AML-193 (cell line): Measurements from ENCODE around the gene SOAT2.
"Not testable (repeated sequence)": the region's sequence is repeated elsewhere in the genome, so short reads cannot be mapped to it uniquely, and the experiment has no call there.

ENCODE experiments used
- DNase-seq, 2 experiments: peaks; one replicate each; lab custom pipeline; 2025; lab: John Stamatoyannopoulos, UW

Gene SOAT2

DNA sequence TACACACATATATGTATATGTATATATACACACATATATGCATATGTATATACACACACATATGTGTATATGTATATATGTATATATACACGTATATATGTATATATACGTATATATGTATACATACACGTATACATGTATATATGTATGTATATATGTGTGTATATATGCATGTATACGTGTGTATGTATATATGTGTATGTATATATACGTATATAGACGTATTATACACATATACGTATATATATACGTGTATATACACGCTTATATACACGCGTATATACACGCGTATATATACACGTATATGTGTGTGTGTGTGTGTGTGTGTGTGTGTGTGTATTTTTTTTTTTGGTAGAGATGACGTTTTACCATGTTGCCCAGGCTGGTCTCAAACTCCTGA lies 44.4 kb downstream of the SOAT2 start:
- DNase-seq = no peak

DNA sequence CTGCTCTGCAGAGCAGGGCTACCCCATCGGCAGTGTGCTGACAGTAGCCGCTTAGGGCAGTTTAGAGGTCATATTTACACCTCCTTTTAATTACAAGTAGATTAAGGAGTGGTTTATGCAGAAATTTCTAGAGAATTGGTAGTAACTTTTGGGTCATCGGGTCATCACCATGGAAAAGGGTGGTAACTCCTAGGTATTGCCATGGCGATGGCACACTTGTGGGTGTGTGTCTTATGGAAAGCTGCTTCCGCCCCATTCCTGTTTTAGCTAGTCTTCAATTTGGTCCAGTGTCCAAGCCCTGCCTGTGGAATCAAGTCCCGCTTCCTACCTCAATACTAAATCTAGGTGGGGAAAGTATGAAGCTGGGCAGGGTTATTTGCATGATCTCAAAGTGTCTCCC lies 47.8 kb downstream of the SOAT2 start:
- DNase-seq = no peak

DNA sequence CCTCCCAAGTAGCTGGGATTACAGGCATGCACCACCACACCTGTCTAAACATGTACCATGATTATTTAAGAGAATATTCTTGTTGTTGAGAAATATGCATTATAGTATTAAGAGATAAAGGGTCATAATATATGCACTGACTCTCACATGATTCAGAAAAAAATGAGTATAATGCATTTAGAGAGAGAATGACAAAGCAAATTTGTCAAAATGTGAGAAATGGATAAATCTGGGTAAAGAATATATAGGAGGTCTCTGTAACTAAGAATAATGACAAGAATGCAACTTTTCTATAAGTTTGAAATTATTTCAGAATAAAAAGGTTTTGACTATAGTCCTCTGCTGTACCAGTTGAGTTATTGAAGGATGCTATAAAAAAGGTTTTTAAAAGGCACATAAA lies 49.1 kb downstream of the SOAT2 start:
- DNase-seq = no peak

DNA sequence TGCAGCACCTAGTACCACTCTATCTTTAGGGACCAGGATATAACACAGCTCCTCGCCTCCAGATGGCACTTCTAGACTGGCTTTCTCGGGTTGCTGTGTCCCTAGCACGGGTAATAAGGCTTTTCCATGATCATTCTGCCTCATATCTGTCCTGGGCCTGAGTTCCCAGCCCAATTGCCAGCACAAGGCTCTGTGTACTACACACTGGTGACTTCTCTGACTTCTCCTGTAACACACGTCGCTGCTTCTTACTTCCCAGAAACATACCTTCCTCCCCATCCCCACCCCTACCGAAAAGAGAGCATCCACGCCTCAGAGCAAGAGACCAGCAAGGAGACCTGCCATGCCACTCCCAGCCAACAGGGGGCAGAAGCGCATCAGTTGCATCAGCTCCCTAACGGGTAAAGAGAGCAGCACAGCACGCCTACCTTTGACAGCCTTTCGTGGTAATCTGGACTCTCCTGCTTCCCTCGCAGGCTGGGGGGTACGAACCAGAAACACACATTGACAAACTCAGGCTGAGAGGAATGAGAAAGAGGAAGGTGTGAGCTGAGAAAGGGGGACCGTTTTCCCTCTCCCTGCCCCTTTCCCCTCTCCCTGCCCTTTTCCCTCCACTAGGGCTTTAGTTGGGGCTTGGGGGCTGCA lies 56.0 kb downstream of the SOAT2 start:
- peak; percentile 59 to 78 for DNase-seq

DNA sequence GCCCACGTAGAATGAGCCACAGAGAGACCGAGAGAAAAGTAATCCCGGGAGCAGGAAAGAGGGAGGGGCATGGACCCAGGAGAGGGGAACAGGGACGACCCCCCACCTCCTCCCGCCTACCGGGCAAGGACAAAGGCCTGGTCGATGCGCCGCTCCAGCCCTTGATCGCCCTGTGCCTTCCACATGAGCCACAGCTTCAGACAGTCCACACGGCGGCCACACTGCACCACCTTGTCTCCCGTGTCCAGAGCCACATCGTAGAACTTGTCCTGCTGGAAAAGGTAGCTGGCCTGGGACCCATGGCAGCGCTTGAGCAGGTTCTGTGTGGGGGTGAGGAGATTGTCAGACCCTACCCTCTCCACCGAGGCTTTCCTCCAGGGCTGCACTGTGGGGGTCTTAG lies 56.7 kb downstream of the SOAT2 start:
- no peak for DNase-seq

DNA sequence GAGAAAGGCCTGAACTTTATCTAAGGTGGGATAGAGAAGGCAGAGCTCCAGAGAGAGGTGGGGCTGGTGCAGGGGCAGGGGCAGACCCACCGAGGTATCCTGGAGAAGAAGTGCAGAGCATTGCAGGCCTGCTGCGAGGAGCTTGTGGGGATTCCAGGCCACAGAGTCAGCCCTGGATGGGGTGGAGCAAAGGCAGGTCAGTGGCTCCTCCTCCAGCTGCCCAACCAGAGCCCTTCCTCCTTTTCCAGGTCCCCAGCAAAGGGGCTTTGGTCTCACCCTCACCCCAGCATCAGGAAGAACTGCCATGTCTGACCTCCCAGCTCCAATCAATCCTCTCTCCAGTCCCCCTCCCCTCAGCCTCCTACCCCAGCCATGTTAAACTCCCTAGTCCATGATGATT lies 57.4 kb downstream of the SOAT2 start:
- DNase-seq = no peak

DNA sequence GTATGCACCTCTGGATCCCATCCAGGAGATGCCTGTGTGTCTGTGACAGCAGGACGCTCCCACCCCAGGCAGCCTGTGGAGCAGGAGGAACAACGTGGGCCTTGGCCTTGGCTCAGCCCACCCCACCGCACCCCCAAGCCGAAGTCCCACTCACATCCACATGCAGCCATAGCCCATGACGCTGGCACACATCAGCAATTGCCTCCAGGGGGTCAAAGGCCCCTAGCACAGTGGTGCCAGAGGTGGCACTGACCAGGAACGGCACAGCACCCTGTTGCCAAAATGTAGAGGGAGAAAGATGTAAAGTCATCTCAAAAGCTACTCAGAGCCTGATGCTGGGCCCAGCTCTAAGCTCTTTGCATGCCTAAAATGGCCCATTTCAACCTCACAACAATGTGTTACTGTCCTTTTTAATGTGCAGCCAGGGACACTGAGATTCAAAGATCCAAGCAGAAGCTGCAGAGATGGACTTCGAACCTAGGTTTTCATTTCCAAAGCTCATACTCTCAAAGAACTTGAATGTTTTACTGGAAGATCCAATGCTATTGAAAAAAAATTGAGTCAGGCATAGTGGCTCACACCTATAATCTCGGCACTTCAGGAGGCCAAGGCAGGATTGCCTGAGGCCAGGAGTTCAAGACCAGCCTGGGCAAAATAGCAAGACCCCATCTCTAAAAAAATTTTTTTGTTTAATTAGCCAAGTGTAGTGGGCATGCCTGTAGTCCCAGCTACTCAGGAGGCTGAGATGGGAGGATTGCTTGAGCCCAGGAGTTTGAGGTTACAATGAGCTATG lies 58.0 kb downstream of the SOAT2 start:
- no peak for DNase-seq

DNA sequence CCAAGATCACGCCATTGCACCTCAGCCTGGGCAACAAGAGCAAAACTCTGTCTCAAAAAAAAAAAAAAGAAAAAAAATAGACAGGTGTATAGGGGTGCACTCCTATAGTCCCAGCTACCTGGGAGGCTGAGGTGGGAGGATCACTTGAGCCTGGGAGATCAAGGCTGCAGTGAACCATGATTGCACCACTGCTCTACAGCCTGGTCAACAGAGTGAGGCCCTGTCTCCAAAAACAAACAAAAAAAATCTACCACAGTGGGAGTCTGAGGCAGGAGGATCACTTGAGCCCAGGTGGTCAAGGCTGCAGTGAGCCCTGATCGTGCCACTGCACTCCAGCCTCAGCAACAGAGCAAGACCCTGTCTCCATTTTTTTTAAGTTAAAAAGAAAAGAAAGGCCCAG lies 59.7 kb downstream of the SOAT2 start:
- DNase-seq = not testable (repeated sequence)

DNA sequence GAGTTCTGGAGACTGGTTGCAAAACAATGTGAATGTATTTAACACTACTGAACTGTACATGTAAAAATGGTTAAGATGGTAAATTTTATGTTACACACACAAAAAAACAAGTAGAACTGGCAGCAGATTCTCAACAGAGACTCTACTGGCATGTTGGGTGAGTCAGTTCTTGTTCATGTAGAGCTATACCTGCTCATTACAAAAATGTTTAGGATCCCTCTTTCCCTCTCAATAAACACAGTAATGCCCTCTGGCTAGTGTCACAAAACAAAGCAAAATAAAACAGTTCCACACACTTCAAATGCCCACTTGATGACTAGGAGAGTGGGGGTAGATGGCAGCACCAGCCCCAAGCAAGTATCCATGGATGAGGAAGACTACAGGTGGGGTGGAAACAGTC lies 63.6 kb downstream of the SOAT2 start:
- DNase-seq = no peak

DNA sequence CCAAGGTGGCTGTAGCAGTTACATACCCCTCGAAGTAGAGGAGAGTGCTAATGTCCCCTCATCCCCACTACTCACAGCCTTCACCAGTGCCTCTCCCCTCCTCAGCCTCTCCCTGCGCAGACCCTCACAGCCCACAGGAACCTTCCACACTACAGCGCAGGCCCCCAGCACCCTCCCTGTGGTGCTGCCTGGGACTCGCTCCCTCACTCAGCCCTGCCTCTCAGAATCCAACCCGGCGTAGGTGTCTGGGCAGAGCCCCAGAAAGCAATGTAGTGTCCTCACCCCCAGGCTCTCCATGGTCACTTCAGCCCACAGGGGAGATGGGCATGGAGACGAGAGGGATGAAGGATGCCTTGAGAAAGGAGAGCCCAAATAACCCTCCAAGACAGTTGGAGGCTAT lies 66.4 kb downstream of the SOAT2 start:
- DNase-seq = no peak

DNA sequence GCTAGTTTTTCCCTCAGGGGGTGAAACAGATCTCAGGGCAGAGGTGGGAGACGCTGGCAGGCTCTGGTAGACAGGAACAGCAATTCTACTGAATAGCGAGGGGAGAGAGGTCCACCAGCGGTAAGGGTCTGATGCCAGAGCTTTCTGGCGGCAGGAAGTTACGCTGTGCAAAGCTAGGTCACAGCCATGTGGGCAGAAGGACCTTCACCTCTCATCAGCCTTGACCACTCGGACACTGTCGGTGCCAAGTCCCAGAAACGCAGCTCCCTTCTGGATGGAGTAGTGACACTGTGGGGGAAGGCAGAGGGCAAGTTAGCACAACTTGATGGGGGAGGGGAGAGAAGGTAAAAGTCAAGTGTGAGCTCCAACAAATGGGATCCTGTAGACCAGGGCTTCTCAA lies 66.9 kb downstream of the SOAT2 start:
- no peak for DNase-seq

DNA sequence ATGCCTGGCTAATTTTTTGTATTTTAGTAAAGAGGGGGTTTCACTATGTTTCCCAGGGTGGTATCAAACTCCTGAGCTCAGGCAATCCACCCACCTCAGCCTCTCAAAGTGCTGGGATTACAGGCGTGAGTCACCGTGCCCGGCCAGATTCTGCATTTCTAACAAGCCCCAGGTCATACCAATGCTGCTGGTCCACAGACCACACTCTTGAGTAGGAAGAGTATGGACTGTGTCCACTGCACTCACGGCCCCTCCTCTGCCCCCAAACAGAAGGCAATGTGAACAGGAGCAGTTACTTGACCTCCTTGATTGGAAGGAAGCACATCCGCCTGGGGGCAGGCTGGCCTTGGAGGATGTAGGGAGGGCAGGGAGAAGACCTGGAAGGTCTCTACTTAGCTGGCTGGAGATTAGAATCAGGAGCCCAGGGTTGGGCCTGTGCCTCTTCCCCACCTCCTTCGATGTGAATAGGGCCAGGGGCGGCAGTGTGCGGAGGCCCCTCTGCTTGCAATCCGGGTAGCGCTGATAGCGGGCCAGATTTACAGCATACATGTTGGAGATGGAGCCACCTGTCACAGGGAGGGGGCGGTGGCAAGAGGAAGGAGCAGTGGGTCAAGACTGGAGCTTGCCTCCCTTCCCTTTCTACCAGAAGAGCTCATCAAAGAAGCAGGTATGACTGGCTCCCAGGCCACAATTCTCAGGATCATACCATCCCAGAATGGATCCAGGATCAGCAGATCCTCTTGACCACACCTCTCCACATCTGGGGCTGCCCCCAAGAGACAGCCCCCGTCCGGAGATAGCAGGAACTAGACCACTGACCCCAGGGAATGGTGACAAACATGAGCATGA lies 67.8 kb downstream of the SOAT2 start:
- no peak for DNase-seq

DNA sequence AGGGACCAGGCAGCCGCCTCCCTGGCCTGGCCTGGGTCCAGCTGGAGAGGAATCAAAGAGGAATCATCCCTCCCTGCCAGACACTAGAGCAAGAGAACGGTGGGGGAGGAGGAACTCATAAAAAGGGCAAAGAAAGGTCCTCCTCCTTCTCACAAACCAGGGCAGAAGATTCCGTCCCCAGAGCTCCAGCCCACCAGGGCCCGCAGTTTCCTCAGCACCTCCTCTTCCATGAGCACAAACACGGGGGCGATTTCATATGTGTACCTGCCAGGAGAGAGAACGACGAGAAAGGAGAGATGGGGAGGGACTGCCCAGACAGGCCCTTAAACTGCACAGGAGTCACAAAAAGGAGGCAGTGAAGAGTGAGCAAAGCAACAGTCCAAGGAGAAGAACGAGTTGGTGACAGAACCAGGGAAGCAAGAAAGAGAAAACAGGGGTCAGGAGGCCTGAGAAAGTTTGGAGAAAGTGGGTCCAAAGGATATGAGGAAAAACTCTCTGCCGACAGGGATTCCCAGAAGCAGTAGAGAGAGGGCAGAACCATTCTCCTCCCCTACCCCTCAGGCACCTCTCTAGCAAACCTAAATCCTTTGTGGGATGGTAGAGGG lies 68.5 kb downstream of the SOAT2 start:
- DNase-seq = no peak

DNA sequence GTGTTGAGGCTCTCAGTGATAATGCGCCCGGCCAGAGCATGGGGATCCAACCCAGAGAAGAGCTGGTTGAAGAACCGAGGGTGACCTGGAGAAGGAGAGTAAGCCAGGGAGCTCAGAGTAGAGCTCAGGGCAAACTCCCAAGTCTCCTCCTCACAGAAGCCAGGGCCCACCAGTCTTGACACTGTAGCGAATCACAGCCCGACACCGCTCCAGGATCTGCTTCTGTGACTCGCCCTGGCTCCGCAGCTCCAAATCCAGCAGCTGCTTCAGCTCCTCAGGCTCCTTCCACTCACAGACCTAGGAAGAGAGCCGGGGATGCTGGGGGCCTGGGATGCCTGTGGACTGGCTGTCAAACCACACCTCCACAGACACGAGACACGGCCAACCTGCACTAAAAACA lies 69.1 kb downstream of the SOAT2 start:
- no peak for DNase-seq

DNA sequence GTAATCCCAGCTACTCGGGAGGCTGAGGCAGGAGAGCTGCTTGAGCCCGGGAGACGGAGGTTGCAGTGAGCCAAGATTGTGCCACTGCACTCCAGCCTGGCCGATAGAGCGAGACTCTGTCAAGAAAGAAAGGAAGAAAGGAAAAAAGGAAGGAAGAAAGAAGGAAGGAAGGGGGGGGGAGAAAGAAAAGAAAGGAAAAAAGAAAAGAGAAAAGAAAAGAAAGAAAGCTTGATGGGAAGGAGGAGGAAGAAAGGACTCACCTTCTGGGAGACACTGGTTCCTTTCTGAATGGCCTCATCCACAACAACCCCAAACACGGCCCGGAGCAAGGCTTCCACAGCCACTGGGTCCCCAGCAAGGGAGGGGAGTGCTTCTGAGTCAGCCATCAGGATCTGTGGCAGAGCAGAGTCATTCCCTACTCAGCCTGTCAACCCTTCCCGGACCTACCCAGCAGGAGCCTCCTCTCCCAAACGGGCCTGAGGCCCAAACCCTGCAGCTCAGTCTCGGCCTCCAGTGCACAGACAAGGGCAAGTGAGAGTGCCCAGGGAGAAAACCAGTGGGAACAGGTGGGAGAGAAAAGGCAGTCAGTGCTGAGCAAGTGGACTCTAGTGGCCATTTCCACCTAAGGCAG lies 69.9 kb downstream of the SOAT2 start:
- no peak for DNase-seq
